Measurements from ENCODE around the gene SETD7. TPM values are rescaled to one million over a fixed set of nuclear protein-coding genes. Genes with fewer than 3 reads are reported as not detected.

SETD7 gene
- total and polyA plus RNA-seq, 12 donors: 7.4 to 49.1 (median 41.5) TPM

DNA sequence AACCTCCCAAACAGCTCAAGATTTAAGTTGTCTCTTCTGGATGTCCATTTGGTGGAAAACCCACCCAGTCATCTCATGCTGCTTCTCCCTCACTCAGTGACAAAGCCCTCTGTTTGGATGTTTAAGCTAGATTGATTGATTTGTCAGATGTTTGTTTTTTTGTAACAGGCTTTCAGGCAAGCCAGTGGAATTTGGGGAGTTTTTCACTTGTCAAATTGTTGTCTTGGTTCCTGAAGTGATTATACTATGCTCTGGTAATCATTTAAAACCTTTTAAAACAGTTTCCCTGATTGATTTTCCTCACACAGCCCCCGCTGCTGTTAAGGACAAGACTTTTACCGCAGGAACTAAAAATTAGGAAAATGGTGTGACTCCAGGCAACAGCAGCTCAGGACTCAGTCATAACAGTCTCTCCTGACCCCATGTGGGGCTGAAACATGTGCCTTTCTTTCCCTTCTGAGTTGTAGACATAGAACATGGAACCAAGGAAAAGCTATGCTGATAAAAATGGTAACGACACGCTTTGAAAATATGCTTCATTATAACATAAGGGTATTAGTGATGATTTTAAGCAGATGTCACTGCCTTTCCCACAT, 40.8 kb upstream of the SETD7 start:
- TF ChIP-seq, protein P1, sequence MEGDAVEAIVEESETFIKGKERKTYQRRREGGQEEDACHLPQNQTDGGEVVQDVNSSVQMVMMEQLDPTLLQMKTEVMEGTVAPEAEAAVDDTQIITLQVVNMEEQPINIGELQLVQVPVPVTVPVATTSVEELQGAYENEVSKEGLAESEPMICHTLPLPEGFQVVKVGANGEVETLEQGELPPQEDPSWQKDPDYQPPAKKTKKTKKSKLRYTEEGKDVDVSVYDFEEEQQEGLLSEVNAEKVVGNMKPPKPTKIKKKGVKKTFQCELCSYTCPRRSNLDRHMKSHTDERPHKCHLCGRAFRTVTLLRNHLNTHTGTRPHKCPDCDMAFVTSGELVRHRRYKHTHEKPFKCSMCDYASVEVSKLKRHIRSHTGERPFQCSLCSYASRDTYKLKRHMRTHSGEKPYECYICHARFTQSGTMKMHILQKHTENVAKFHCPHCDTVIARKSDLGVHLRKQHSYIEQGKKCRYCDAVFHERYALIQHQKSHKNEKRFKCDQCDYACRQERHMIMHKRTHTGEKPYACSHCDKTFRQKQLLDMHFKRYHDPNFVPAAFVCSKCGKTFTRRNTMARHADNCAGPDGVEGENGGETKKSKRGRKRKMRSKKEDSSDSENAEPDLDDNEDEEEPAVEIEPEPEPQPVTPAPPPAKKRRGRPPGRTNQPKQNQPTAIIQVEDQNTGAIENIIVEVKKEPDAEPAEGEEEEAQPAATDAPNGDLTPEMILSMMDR (IDR thresholded peaks at IDR 0.05): no peak
- no peak for TF ChIP-seq POLR2A (IDR thresholded peaks at IDR 0.05)
- intact Hi-C loops (cut with DNase I): no loop called here
- Histone ChIP-seq H3K27me3 (no peaks in the 10 kb centered on the region), H3K36me3 (replicated peaks in 1 of 2) (no peaks in the 10 kb centered on the region), H3K4me3 (no peak overlapping the region), H3K4me1 (replicated peaks in 1 of 2) (peaks cover 0 to 4% of the 10 kb centered on the region in 2 donors), H3K27ac (no peak overlapping the region), H3K9me3 (replicated peaks in 1 of 3) (no peaks in the 10 kb centered on the region)
- 76 to 81% (median 79%) methylated on average over 4 of the region's 4 CpGs for WGBS, 4 donors
- no peak for DNase-seq

- no peaks in the 10 kb centered on the region for H3K9me3 ChIP-seq (replicated peaks in 1 of 3)
- 64 to 81% (median 73%) methylated on average over 2 to 3 of the region's 3 CpGs for WGBS, 4 donors
- H3K27me3 ChIP-seq: no peaks in the 10 kb centered on the region
- H3K27ac ChIP-seq: no peak overlapping the region
- peak in 1 of 7 donors; percentile 18 for DNase-seq
- TF ChIP-seq POLR2A (IDR thresholded peaks at IDR 0.05): no peak
- TF ChIP-seq, protein P1 (IDR thresholded peaks at IDR 0.05): no peak
- intact Hi-C loops (cut with DNase I): no loop called here
- peaks cover 0 to 4% of the 10 kb centered on the region in 2 donors for H3K4me1 ChIP-seq (replicated peaks in 1 of 2)
- no peak overlapping the region for H3K4me3 ChIP-seq
- H3K36me3 ChIP-seq (replicated peaks in 1 of 2): no peaks in the 10 kb centered on the region
These were observed 40.1 kb upstream of the SETD7 start for GRCh38 chr4:139596034-139596683.

DNA sequence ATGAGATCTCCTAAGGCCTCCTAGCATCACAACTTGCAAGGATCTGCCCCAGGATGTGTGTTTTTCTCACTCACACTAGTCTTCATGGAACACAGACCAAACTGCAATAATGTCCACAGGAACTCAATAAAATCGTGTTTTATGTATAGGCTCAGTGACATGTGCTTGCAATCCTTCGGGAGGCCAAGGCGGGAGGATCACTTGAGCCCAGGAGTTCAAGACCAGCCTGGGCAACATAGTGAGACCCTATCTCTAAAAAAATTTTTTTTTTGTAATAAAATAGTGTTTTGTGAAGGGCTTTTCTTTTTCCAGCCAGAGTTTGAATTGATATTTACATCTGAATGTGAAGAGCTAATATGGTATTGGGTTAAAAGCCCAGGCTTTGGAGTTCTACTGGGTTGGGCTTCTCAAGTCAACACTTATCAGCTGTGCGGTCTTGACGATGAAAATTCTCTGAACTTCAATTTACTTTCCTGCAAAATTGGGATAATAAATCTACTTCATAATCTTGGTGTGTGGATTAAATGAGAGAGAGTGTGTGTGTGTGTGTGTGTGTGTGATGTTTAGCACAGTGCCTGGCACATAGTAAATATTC, 38.7 kb upstream of the SETD7 start:
- Histone ChIP-seq H3K27ac (no peak overlapping the region), H3K4me1 (replicated peaks in 1 of 2) (peaks cover 0 to 4% of the 10 kb centered on the region in 2 donors), H3K27me3 (no peaks in the 10 kb centered on the region), H3K9me3 (replicated peaks in 1 of 3) (no peaks in the 10 kb centered on the region), H3K4me3 (no peak overlapping the region), H3K36me3 (replicated peaks in 1 of 2) (no peaks in the 10 kb centered on the region)
- no peak for TF ChIP-seq POLR2A (IDR thresholded peaks at IDR 0.05)
- TF ChIP-seq, protein P1 (IDR thresholded peaks at IDR 0.05): no peak
- intact Hi-C loops (cut with DNase I): no loop called here
- no peak for DNase-seq
- 85 to 93% (median 91%) methylated on average over 5 of the region's 5 CpGs for WGBS, 4 donors

- no peak overlapping the region for H3K4me3 ChIP-seq
- intact Hi-C loops (cut with DNase I): no loop called here
- H3K27ac ChIP-seq: peak overlapping the region in 2 of 5 donors; percentile 50 to 74
- no peaks in the 10 kb centered on the region for H3K27me3 ChIP-seq
- WGBS, 4 donors: 31 to 42% (median 37%) methylated on average over 4 of the region's 4 CpGs
- TF ChIP-seq, protein P1 (IDR thresholded peaks at IDR 0.05): no peak
- TF ChIP-seq POLR2A (IDR thresholded peaks at IDR 0.05): no peak
- H3K4me1 ChIP-seq (replicated peaks in 1 of 2): peaks cover 0 to 4% of the 10 kb centered on the region in 2 donors
- H3K36me3 ChIP-seq (replicated peaks in 1 of 2): no peaks in the 10 kb centered on the region
- H3K9me3 ChIP-seq (replicated peaks in 1 of 3): no peaks in the 10 kb centered on the region
- peak in 5 of 7 donors; percentile 35 to 66 (median 57) for DNase-seq
These were observed 37.1 kb upstream of the SETD7 start for GRCh38 chr4:139593091-139593564.
